ENCODE data around the gene SSH3. TPM values are rescaled to one million over a fixed set of nuclear protein-coding genes. Genes with fewer than 3 reads are reported as not detected.

Gene SSH3
- total and polyA plus RNA-seq, 2 donors (not counting 1 experiment from before 2014, with no cell fraction given): 6.9 to 15.7 TPM

GRCh38 chr11:67255353-67255752, 48.0 kb upstream of the SSH3 start:
- Histone ChIP-seq H3K4me2 (ENCODE audit: extremely low read depth, insufficient read depth, low read length) (no peak overlapping the region), H2AFZ (ENCODE audit: low read length) (no peak overlapping the region), H3K4me3 (replicated peaks in 1 of 4; ENCODE audit: control extremely low read depth in 1 of 4, insufficient read depth in 1 of 4, low read depth in 3 of 4, low read length in 4 of 4) (no peak overlapping the region), H3K27ac (ENCODE audit: insufficient read depth, low read length) (no peak overlapping the region), H3K27me3 (ENCODE audit: control insufficient read depth, insufficient read depth, low read length) (no peaks in the 10 kb centered on the region), H3K36me3 (ENCODE audit: control insufficient read depth, insufficient read depth, low read length) (peaks cover 39% of the 10 kb centered on the region), H3K9ac (ENCODE audit: insufficient read depth, low read length) (no peak overlapping the region), H4K20me1 (ENCODE audit: control insufficient read depth, extremely low read depth, insufficient read depth, low read length) (no peaks in the 10 kb centered on the region), H3K9me3 (ENCODE audit: control insufficient read depth, insufficient read depth, low read depth, low read length) (no peaks in the 10 kb centered on the region), H3K4me1 (ENCODE audit: control insufficient read depth, extremely low read depth, insufficient read depth, low read length) (no peaks in the 10 kb centered on the region), H3K79me2 (ENCODE audit: control insufficient read depth, insufficient read depth, low read length) (no peaks in the 10 kb centered on the region)
- no peak for TF ChIP-seq EZH2 (IDR thresholded peaks at IDR 0.05; ENCODE audit: low read length, missing control alignments)
- TF ChIP-seq, protein P1, sequence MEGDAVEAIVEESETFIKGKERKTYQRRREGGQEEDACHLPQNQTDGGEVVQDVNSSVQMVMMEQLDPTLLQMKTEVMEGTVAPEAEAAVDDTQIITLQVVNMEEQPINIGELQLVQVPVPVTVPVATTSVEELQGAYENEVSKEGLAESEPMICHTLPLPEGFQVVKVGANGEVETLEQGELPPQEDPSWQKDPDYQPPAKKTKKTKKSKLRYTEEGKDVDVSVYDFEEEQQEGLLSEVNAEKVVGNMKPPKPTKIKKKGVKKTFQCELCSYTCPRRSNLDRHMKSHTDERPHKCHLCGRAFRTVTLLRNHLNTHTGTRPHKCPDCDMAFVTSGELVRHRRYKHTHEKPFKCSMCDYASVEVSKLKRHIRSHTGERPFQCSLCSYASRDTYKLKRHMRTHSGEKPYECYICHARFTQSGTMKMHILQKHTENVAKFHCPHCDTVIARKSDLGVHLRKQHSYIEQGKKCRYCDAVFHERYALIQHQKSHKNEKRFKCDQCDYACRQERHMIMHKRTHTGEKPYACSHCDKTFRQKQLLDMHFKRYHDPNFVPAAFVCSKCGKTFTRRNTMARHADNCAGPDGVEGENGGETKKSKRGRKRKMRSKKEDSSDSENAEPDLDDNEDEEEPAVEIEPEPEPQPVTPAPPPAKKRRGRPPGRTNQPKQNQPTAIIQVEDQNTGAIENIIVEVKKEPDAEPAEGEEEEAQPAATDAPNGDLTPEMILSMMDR (conservative IDR thresholded peaks at IDR 0.05 in 1 of 2, IDR thresholded peaks at IDR 0.05 in 1 of 2; ENCODE audit: low read depth in 1 of 2, low read length in 2 of 2): no peak
- DNase-seq (ENCODE audit: low read depth in 2 of 2): no peak

GRCh38 chr11:67255864-67256263, 47.5 kb upstream of the SSH3 start:
- H3K9me3 ChIP-seq (ENCODE audit: control insufficient read depth, insufficient read depth, low read depth, low read length): no peaks in the 10 kb centered on the region
- H3K4me3 ChIP-seq (replicated peaks in 1 of 4; ENCODE audit: control extremely low read depth in 1 of 4, insufficient read depth in 1 of 4, low read depth in 3 of 4, low read length in 4 of 4): no peak overlapping the region
- H3K9ac ChIP-seq (ENCODE audit: insufficient read depth, low read length): no peak overlapping the region
- no peaks in the 10 kb centered on the region for H4K20me1 ChIP-seq (ENCODE audit: control insufficient read depth, extremely low read depth, insufficient read depth, low read length)
- no peaks in the 10 kb centered on the region for H3K27me3 ChIP-seq (ENCODE audit: control insufficient read depth, insufficient read depth, low read length)
- no peak overlapping the region for H3K27ac ChIP-seq (ENCODE audit: insufficient read depth, low read length)
- no peak overlapping the region for H3K4me2 ChIP-seq (ENCODE audit: extremely low read depth, insufficient read depth, low read length)
- H2AFZ ChIP-seq (ENCODE audit: low read length): no peak overlapping the region
- H3K4me1 ChIP-seq (ENCODE audit: control insufficient read depth, extremely low read depth, insufficient read depth, low read length): no peaks in the 10 kb centered on the region
- H3K36me3 ChIP-seq (ENCODE audit: control insufficient read depth, insufficient read depth, low read length): peaks cover 35% of the 10 kb centered on the region
- no peaks in the 10 kb centered on the region for H3K79me2 ChIP-seq (ENCODE audit: control insufficient read depth, insufficient read depth, low read length)
- DNase-seq (ENCODE audit: low read depth in 2 of 2): no peak
- TF ChIP-seq, protein P1 (conservative IDR thresholded peaks at IDR 0.05 in 1 of 2, IDR thresholded peaks at IDR 0.05 in 1 of 2; ENCODE audit: low read depth in 1 of 2, low read length in 2 of 2): no peak
- no peak for TF ChIP-seq EZH2 (IDR thresholded peaks at IDR 0.05; ENCODE audit: low read length, missing control alignments)

- Histone ChIP-seq H3K27ac (ENCODE audit: insufficient read depth, low read length) (no peak overlapping the region), H3K4me2 (ENCODE audit: extremely low read depth, insufficient read depth, low read length) (no peak overlapping the region), H3K27me3 (ENCODE audit: control insufficient read depth, insufficient read depth, low read length) (no peaks in the 10 kb centered on the region), H3K79me2 (ENCODE audit: control insufficient read depth, insufficient read depth, low read length) (no peaks in the 10 kb centered on the region), H4K20me1 (ENCODE audit: control insufficient read depth, extremely low read depth, insufficient read depth, low read length) (no peaks in the 10 kb centered on the region), H3K9ac (ENCODE audit: insufficient read depth, low read length) (no peak overlapping the region), H3K36me3 (ENCODE audit: control insufficient read depth, insufficient read depth, low read length) (peaks cover 35% of the 10 kb centered on the region), H3K4me3 (replicated peaks in 1 of 4; ENCODE audit: control extremely low read depth in 1 of 4, insufficient read depth in 1 of 4, low read depth in 3 of 4, low read length in 4 of 4) (no peak overlapping the region), H3K9me3 (ENCODE audit: control insufficient read depth, insufficient read depth, low read depth, low read length) (no peaks in the 10 kb centered on the region), H3K4me1 (ENCODE audit: control insufficient read depth, extremely low read depth, insufficient read depth, low read length) (no peaks in the 10 kb centered on the region), H2AFZ (ENCODE audit: low read length) (no peak overlapping the region)
- no peak for DNase-seq (ENCODE audit: low read depth in 2 of 2)
- TF ChIP-seq, protein P1 (conservative IDR thresholded peaks at IDR 0.05 in 1 of 2, IDR thresholded peaks at IDR 0.05 in 1 of 2; ENCODE audit: low read depth in 1 of 2, low read length in 2 of 2): no peak
- no peak for TF ChIP-seq EZH2 (IDR thresholded peaks at IDR 0.05; ENCODE audit: low read length, missing control alignments)
These were observed 46.7 kb upstream of the SSH3 start for GRCh38 chr11:67256477-67257135.

All from fibroblast of lung (primary cell).